NCI-H345 (cell line): ENCODE results near the gene LPGAT1.
"Not testable (repeated sequence)": the region's sequence is repeated elsewhere in the genome, so short reads cannot be mapped to it uniquely, and the experiment has no call there.

ENCODE experiments used
- DNase-seq: peaks from one replicate; lab custom pipeline; 2025; lab: John Stamatoyannopoulos, UW

LPGAT1 gene, protein sequence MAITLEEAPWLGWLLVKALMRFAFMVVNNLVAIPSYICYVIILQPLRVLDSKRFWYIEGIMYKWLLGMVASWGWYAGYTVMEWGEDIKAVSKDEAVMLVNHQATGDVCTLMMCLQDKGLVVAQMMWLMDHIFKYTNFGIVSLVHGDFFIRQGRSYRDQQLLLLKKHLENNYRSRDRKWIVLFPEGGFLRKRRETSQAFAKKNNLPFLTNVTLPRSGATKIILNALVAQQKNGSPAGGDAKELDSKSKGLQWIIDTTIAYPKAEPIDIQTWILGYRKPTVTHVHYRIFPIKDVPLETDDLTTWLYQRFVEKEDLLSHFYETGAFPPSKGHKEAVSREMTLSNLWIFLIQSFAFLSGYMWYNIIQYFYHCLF

DNA sequence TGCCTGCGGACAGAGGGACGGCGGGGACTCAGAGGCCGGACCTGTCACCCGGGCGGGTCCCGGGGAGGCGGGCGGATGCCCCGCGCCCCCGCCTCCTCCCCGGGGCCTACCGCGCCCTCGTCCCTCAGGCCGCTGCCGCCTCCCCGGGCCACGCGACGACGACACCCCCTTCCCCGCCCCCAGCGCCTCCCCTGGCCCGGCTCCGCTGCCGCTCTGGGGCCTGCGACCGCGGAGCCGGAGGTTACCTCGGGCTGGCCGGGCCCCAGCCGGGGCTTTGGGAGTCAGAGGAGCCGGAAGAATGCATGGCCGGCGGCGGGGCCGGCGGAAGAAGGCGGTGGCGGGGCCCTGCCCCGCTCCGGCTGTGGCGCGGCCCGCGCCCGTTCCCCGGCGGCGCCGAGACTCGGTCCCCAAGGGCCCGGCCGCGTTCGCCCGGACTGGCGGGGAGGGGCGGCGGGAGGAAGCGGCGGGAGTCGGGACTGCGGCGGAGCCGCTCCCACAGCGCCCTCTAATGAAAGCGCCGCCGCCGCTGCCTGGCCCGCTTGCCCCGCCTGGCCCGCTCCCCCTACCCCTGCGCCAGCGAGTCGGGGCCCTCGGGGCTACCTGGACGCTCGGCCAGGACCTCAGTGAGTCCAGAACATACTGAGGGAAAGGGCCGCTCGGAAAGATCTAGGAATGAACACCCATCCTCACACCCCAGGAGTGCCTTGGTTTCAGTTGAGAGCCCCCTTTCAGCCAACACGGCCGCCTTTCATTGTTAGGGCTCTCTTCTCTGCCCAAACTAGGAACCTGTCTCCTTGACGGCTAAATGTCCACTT is at the start of gene LPGAT1:
Gene LPGAT1, minus strand, starts transcription at position 436 of the 815 bp plus-strand sequence. CDS start 1,467 bp downstream, outside the sequence.
- DNase-seq, result peak; percentile 80

DNA sequence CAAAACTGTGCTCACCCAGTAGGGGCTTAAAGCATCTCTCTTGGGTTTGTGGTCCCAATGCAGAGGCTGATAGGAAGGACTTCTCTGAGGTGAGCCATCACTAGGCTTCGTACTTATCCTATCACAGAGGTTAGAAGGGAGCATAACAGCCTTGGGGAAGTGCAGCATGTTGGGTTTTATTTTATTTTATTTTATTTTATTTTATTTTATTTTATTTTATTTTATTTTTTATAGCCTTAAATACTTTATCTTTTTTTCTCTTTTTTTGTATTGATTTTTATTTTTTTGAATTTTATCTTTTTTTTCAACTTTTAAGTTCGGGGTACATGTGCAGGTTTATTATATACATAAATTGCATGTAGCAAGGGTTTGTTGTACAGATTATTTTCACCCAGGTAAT is 48.9 kb upstream of the LPGAT1 start:
- no peak for DNase-seq

DNA sequence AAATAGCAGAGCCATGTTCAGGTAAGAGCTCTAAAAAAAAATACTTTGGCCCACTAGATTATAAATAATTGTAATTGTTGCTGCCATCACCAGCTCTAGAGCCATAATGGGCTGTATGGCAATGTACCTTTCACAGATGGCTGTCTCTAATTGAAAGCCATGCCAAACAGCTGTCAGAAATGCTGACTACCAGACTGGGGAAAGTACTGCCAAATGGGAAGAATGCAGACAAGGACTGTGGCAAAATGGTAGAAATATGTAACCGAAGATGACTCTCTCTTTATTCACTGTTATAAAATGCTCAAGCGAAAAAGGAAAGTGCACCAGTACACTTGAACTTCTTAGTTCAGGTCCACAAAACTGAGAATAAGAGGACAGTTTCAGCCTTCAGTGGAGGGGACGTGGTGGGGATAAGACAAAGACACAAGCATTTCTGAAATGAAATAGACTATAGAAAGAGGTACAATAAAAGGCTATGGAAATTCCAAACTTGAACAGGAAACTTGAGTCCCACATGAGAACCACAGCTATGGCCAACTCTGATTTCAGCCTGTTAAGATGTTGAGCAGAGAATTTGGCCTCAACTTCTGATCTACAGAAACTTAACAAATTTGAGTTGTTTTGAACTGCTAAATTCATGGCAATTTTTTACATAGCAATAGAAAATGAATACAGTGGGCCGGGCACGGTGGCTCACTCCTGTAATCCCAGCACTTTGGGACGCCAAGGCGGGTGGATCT is 46.5 kb upstream of the LPGAT1 start:
- no peak for DNase-seq

DNA sequence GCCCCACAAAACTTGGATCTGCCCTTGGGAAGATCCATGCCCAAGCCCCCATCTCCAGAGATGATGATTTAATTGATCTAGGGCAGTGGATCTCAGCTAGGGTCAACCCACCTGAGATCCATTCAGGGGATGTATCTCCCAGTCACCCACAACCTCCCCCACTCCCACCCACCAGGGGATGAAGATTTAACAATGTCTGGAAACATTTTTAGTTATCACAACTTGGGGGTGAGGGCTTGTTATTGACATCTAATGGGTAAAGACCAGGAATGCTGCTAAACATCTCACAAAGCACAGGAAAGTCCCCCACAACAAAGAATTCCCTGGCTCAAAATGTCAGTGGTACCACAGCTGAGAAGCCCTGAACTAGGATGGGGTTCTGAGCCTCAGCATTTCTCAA is 45.0 kb upstream of the LPGAT1 start:
- no peak for DNase-seq

DNA sequence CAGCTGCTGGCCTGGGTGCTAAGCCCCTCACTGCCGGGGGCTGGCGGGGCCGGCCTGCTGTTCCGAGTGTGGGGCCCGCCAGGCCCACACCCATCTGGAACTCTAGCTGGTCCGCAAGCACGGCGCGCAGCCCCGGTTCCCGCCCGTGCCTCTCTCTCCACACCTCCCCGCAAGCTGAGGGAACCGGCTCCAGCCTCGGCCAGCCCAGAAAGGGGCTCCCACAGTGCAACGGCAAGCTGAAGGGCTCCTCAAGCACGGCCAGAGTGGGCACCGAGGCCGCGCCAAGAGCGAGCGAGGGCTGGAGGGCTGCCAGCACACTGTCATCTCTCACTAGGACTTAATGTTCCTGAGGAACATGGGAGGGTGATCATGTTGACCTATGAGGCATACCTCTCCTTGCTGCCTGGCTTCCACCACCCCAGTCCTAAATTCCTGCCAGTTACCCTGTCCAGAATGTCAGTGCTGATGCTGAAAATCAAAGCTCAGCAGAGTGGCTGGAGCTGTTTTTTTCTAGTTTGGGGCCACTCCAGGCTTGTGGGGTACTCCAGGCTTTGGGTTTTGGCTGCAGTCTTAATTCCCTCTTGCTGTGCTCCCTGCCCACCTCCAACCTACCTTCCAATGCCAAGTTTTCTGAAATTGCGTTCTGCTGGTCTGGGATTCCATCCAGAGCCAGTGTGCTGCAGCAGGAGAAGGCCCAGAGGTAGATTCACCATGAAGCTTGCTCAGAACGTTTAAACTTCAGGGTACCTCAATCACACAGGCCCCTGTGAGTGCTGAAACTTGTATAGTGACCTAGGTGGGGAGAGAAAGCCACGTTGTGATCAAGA is 44.2 kb upstream of the LPGAT1 start:
- DNase-seq, result no peak

DNA sequence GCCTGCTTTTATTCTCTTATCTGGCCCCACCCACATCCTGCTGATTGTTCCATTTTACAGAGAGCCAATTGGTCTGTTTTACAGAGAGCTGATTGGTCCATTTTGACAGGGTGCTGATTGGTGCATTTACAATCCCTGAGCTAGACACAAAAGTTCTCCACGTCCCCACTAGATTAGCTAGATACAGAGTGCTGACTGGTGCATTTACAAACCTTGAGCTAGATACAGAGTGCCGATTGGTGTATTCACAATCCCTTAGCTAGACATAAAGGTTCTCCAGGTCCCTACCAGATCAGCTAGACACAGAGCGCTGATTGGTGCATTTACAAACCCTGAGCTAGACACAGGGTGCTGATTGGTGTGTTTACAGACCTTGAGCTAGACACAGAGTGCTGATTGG is 43.2 kb upstream of the LPGAT1 start:
- DNase-seq, result not testable (repeated sequence)

DNA sequence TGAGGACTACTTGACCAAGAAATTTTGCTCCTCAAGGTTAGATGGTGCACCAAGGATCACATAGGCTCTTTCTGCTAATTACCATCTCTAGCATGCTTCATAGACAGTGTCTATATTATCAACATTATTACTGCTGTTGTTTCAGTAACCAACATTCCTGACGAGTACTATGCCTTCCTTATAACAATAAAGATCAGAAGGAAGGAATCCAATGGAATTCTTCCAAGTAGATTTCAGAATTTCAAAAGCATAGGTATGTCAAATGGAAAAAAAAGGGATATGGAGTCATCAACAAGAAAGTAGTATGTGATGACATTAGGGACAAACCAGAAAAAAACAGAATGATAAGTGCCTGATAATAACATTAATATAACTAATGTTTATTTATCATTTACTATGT is 39.6 kb upstream of the LPGAT1 start:
- no peak for DNase-seq

DNA sequence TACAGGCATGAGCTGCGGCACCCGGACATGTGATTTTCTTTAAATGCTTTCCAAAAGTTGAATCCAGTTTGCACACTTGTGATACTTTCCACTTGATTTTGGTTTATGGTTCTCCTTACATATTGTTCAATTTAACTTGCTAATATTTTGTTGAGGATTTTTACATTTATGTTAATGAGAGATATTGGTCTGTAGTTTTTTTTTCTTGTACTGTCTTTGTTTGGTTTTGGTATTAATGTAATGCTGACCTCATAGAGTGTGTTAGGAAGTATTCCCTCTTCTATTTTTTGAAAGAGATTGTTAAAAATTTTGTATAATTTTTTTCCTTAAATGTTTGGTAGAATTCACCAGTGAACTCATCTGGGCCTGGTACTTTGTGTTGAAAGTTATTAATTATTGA is 34.6 kb upstream of the LPGAT1 start:
- DNase-seq, result no peak

DNA sequence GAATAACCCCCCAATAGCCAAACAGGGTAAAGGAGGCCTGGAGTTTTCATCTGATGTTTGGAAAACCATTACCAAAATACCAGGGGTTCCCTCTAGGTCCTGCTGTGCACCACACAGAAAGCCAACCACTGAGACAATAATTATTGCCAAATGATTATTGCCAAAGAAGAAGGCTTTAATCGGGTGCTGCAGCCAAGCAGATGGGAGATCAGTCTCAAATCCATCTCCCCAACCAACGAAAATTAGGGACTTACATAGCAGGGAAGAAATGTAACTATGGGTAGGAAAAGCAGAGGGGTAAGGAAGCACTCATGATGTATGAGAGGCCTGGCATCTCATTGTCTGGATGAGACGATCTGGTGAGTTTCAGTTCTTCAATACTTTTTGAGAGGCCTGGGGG is 28.8 kb upstream of the LPGAT1 start:
- DNase-seq, result no peak

DNA sequence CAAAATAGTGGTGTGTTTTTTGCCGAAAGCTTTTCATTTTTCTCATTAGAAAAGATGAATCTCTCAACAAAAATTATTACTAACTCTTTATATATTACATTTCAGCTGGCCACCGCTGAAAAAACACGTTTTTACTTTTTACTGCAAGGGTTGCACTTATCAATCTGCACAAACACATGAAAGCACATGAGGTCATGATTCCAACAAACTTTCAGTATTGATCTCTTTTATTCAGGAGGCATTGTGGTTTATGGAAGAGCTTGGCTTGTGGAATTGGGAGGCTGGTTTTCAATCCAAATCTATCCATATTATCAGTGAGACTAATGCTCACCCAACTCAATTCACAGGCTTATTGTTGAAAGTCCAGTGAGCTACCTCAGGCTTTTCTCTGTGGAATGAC is 20.6 kb upstream of the LPGAT1 start:
- DNase-seq, result no peak

DNA sequence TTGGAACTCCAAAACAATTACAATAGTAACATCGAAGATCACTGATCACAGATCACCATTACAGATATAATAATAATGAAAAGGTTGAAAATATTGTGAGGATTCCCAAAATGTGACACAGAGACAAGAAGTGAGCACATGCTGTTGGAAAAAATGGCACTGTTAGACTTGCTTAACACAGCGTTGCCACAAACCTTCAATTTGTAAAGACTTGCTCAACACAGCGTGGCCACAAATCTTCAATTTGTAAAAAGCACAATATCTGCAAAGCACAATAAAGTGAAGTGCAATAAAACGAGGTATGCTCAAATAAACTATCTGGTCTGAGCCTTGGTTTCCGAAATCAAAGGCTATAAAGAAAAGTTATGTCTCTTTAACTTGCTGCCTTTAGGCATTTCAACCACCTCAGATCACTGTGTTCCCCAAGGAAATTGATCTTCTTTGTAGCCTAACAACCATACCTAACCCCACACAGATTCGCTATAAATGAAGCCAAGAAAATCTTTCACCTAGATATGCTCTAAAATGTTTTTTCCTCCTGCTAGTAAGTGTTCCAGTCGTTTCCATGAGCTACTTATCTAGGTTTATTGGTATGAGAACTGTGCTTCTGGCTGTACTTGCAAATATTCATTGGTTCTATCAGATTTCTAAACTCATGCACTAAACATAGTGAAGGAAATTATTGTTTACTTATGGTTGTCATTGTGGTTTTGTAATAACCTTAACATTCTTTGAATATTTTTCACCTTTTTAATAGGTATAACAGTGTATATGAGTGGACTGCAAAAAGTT is 13.1 kb upstream of the LPGAT1 start:
- DNase-seq, result no peak

DNA sequence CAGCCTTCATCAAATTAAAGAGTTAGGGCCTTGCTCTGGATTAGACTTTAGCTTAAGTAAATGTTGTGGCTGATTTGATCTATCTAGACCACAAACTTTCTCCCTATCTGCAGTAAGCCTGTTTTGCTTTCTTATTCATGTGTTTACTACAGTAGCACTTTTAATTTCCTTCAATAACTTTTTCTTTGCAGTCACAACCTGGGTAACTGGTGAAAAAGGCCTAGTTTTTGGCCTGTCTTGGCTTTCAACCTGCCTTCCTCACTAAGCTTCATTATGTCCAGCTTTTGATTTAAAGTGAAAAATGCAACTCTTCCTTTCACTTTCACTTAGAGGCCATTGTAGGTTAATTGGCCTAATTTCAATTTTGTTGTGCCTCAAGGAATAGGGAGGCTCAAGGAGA is 12.5 kb upstream of the LPGAT1 start:
- no peak for DNase-seq

DNA sequence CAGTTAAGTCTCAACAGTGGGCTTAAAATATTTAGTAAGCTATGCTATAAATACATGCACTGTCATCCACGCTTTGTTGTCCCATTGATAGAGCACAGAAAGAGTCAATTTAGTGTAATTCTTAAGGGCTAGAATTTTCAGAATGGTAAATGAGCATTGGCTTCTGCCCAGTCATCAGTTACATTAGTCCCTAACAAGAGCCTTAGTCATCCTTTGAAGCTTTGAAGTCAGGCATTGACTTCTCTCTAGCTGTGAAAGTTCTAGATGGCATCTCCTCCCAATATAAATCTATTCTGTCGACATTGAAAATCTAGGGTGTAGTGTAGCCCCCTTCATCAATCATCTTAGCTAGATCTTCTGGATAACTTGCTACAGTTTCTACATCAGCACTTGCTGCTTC is 12.0 kb upstream of the LPGAT1 start:
- no peak for DNase-seq

DNA sequence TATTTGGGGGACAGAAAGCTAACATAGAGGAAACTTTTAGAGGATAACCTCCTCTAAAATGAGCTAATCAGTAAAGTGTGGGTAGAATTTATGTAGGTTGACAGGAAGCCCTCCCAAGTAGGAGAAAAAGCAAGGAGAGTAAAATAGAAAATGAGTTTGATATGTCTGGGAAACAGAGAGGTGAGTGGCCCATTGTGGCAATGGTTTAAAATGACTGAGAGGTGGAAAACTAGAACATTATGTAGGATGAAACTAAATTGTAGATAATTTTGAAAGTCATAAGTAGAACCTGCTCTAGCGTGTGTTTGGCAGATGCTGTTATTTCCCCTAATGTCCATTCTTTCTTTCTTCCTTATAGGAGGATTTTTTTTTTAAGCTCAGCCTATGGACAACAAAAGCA is 8.5 kb upstream of the LPGAT1 start:
- no peak for DNase-seq

DNA sequence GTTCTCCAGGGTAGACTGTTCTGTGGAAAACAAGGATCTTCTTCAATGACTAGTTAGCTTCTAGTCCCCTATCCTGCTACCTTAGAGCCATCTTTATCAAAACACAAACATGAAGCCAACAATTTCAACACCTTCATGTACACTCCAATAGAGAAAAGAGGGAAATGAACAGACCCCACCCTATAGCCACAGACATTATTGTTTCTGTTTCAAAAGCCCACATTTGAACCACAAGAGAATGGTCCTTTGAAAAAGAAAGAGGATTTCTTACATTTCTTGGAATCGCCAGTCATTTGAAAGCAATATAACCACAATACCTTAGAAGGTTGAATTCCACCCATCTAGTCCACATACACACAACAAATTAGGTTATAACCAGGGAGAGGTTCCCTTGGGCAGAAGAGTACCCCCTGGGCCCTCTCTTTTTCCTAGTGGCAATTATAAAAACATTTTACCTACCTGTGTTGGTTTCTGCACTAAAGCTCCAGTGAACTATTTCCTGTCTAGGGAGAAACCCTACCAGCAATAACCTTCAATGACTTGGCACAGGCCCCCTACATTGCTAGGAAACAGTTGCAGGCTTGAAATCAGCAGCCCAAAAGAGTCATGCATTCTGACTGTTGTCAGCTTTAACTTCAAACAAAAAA is 2.7 kb upstream of the LPGAT1 start:
- no peak for DNase-seq

DNA sequence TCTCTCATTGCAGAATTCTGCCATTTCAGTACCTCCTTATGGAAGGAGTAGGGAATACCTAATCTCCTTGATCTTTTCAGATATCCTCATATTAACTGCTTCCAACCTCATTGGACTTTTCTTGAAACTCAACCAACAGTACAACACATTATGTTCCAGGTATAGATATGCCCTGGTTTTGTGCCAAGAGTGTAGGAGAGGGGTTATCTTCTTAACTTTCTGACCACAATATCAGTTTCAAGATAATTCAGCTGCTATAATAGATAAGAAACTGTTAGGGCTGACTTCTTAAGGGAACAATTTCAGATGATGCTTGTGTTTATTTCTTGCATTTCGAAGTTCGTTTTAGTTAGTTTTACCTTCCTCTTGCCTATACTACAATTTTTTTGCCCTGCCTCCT is 2.1 kb upstream of the LPGAT1 start:
- no peak for DNase-seq

DNA sequence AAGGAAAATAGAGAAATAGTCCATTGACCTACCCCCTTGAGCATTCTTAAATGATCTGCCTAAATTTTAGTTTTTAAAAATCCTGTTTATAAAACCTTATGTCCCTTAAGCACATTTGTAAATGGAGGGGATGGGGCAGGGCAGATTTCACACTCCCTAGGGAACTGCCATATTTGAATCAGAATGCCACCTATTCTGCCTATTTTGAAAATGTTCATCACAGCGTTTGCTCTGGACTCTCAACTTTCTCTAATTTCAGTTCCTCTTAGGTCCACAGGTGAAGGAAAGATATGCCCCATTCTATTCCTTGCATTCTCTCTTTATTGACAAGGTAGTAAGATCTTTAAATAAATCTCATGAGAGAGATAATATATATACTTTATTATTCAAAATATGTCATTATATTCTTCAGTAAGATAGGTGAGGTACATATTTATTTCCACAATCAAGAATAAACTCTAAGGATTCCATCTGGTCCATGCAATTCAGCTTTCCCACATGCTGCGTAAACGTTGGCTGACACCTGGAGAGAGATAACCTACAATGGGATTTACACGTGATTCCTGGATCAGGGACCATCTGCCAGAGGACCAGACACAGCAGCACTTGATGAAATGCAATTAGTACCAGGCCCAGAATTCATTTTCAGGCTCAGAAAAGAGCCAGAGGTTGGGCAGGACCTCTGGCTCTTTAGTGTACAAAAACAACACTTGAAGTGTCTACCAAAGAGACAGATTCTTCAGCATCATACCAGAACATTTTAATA is 1.2 kb upstream of the LPGAT1 start:
- peak; percentile 73 for DNase-seq

DNA sequence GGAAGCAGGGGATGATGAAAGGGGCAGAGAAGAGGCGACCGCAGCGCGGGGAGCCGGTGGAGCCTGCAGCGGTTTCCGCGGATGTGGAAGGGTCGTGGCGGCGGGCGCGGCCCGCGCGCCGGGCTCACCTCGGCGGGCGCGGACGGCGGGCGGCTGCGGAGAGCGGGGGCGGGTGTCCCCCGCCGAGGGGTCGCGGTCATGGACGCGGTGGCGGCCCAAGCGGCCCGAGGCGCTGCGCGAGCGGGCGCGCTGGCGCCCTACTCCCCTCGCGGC is 572 bp downstream of the LPGAT1 start:
- DNase-seq, result peak; percentile 23

DNA sequence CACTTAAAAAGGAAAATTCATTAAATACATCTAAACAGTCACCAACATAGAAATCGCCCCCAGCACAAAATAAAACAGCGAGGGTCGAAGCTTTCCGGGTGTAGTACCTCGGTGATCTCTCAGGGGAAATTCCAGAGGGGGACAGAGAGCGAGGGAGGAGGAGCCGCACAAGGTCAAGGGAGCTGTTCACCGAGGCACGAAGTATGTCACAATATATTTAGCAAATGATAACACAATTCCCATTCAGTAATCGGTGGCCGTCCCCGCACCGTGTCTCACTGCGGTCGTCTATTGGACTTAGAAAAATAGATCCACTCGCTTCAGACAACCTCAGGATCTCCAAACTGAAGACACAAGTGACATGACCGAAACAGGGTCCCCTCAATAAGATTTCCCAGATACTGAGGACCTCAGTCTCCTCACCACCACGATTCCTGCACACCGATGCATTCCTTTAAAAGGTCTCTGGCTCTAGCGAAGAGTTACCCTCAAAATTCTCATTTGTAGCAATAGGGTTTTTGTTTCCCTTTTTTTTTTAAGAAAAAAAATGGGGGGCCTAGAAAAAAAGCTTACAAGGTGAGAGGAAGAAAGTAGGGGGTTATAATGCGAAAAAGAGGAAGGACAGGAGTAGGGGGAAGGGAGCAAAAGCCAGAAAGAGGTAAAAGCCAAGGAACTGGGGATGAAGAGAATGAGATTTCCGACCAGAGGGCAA is 1.1 kb downstream of the LPGAT1 start:
- peak; percentile 35 for DNase-seq
